HepG2 (cell line): ENCODE results near the gene SMIM9. TPM values are rescaled to one million over a fixed set of nuclear protein-coding genes. Genes with fewer than 3 reads are reported as not detected.
A peak's percentile ranks its signal among the peaks of the same experiment; 100 is the strongest.

ENCODE experiments used
- ARHGAP35 ChIP-seq: sonication (generic); formaldehyde crosslinking; IDR thresholded peaks from 2 replicates; pipeline ENCODE4 v1.9.0; 2022; ENCODE audit warnings: mild to moderate bottlenecking, inconsistent platforms, moderate library complexity, missing genetic modification reagents, borderline replicate concordance
- EZH2 ChIP-seq: conservative IDR thresholded peaks from 2 replicates; pipeline ENCODE4 v1.6.1; 2012; ENCODE audit warnings: mild to moderate bottlenecking, low read depth, low read length, moderate library complexity
- HNRNPUL1 ChIP-seq: fragments of 200-400 bp; formaldehyde crosslinking; IDR thresholded peaks from 2 replicates; pipeline ENCODE4 v1.6.1; 2017; ENCODE audit warnings: low read depth, mild to moderate bottlenecking, low read length, moderate library complexity
- MED1 ChIP-seq: sonication (generic); formaldehyde crosslinking; IDR thresholded peaks from 2 replicates; pipeline ENCODE4 v1.4.0; 2020; ENCODE audit warnings: missing genetic modification reagents
- MTF2 ChIP-seq: sonication (generic); formaldehyde crosslinking; IDR thresholded peaks from 2 replicates; pipeline ENCODE4 v1.5.0; 2020; ENCODE audit warnings: missing genetic modification reagents, borderline replicate concordance
- NFIC ChIP-seq: IDR thresholded peaks from 2 replicates; pipeline ENCODE4 v1.6.1; 2012; ENCODE audit warnings: mild to moderate bottlenecking, low read length, inconsistent platforms
- NR2F2 ChIP-seq: IDR thresholded peaks from 2 replicates; pipeline ENCODE4 v1.6.1; 2012; ENCODE audit warnings: low read depth, inconsistent platforms, borderline replicate concordance
- RARG ChIP-seq: sonication (generic); formaldehyde crosslinking; IDR thresholded peaks from 2 replicates; pipeline ENCODE4 v1.4.0; 2020; ENCODE audit warnings: low read depth, mild to moderate bottlenecking, missing genetic modification reagents
- SNRNP70 ChIP-seq: fragments of 200-400 bp; formaldehyde crosslinking; IDR thresholded peaks from 2 replicates; pipeline ENCODE4 v1.6.1; 2017; ENCODE audit warnings: mild to moderate bottlenecking, low read depth, low read length, moderate library complexity
- XBP1 ChIP-seq: sonication (generic); formaldehyde crosslinking; IDR thresholded peaks from 2 replicates; pipeline ENCODE4 v1.5.0; 2020; ENCODE audit warnings: missing genetic modification reagents
- ZBTB20 ChIP-seq: sonication (generic); formaldehyde crosslinking; IDR thresholded peaks from 2 replicates; pipeline ENCODE4 v1.8.1; 2023; ENCODE audit warnings: missing genetic modification reagents, low read depth, mild to moderate bottlenecking, borderline replicate concordance
- ZNF282 ChIP-seq: fragments of 450-650 bp; IDR thresholded peaks from 2 replicates; pipeline ENCODE4 v1.6.1; 2018; ENCODE audit not compliant: partially characterized antibody
- polyA plus RNA-seq, 8 experiments: library from polyadenylated mRNA; depleted of rRNA in 3 of 8; stranded (reverse) in 7 of 8; unstranded in 1 of 8; fragments of >200 nt; fragmentation: Illumina TruSeq in 4 of 8; extraction: Trizol in 4 of 8; gene quantifications; 2 replicates each; pipeline versions ENCODE4 v1.2.1 to v1.2.3, GENCODE V29; 2011 to 2016; ENCODE audit warnings: low read depth in 4 of 8, missing spikeins in 1 of 8, mixed read lengths in 1 of 8; ENCODE audit not compliant: insufficient read depth in 1 of 8
- total RNA-seq, 5 experiments: library from RNA; depleted of rRNA; stranded (reverse); fragments of >200 nt; fragmentation: Illumina TruSeq; extraction: Trizol; gene quantifications; 2 replicates each; pipeline ENCODE4 v1.2.3, GENCODE V29; 2016; ENCODE audit warnings: low read depth in 1 of 5
- TF ChIP-seq, protein P1 (sequence below): sonication (generic); formaldehyde crosslinking; IDR thresholded peaks from 2 replicates; pipeline ENCODE4 v1.5.0; 2020; ENCODE audit warnings: mild to moderate bottlenecking, missing genetic modification reagents, borderline replicate concordance
- TF ChIP-seq, protein P2 (sequence below): sonication (generic); formaldehyde crosslinking; IDR thresholded peaks from 2 replicates; pipeline ENCODE4 v1.5.1; 2020; ENCODE audit warnings: mild to moderate bottlenecking, missing genetic modification reagents
- TF ChIP-seq, protein P3 (sequence below): sonication (generic); formaldehyde crosslinking; IDR thresholded peaks from 2 replicates; pipeline ENCODE4 v1.5.1; 2020; ENCODE audit warnings: mild to moderate bottlenecking, missing genetic modification reagents, borderline replicate concordance

Gene SMIM9
- total and polyA plus RNA-seq, 2 of the 13 experiments (the other 11 are each of a cell fraction or from before 2014, with no cell fraction given) = not detected

GRCh38 chrX:154799556-154800348 is 34.7 kb downstream of the SMIM9 start (continued):
- TF ChIP-seq, protein P1, sequence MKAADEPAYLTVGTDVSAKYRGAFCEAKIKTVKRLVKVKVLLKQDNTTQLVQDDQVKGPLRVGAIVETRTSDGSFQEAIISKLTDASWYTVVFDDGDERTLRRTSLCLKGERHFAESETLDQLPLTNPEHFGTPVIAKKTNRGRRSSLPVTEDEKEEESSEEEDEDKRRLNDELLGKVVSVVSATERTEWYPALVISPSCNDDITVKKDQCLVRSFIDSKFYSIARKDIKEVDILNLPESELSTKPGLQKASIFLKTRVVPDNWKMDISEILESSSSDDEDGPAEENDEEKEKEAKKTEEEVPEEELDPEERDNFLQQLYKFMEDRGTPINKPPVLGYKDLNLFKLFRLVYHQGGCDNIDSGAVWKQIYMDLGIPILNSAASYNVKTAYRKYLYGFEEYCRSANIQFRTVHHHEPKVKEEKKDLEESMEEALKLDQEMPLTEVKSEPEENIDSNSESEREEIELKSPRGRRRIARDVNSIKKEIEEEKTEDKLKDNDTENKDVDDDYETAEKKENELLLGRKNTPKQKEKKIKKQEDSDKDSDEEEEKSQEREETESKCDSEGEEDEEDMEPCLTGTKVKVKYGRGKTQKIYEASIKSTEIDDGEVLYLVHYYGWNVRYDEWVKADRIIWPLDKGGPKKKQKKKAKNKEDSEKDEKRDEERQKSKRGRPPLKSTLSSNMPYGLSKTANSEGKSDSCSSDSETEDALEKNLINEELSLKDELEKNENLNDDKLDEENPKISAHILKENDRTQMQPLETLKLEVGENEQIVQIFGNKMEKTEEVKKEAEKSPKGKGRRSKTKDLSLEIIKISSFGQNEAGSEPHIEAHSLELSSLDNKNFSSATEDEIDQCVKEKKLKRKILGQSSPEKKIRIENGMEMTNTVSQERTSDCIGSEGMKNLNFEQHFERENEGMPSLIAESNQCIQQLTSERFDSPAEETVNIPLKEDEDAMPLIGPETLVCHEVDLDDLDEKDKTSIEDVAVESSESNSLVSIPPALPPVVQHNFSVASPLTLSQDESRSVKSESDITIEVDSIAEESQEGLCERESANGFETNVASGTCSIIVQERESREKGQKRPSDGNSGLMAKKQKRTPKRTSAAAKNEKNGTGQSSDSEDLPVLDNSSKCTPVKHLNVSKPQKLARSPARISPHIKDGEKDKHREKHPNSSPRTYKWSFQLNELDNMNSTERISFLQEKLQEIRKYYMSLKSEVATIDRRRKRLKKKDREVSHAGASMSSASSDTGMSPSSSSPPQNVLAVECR (CRISPR knock-in tag) = peak; percentile 47; the same call in 1 of the 2 replicates
- TF ChIP-seq RARG (CRISPR knock-in tag) (no peak), XBP1 (no peak), NR2F2 (peak; percentile 66; the same call in 1 of the 2 replicates), ARHGAP35 (no peak), ZNF282 (no peak), MTF2 (CRISPR knock-in tag) (no peak), ZBTB20 (CRISPR knock-in tag) (no peak), HNRNPUL1 (no peak), EZH2 (no peak), NFIC (peak; percentile 89), SNRNP70 (no peak), MED1 (CRISPR knock-in tag) (peak; percentile 12; the same call in 1 of the 2 replicates)
- TF ChIP-seq, protein P2, sequence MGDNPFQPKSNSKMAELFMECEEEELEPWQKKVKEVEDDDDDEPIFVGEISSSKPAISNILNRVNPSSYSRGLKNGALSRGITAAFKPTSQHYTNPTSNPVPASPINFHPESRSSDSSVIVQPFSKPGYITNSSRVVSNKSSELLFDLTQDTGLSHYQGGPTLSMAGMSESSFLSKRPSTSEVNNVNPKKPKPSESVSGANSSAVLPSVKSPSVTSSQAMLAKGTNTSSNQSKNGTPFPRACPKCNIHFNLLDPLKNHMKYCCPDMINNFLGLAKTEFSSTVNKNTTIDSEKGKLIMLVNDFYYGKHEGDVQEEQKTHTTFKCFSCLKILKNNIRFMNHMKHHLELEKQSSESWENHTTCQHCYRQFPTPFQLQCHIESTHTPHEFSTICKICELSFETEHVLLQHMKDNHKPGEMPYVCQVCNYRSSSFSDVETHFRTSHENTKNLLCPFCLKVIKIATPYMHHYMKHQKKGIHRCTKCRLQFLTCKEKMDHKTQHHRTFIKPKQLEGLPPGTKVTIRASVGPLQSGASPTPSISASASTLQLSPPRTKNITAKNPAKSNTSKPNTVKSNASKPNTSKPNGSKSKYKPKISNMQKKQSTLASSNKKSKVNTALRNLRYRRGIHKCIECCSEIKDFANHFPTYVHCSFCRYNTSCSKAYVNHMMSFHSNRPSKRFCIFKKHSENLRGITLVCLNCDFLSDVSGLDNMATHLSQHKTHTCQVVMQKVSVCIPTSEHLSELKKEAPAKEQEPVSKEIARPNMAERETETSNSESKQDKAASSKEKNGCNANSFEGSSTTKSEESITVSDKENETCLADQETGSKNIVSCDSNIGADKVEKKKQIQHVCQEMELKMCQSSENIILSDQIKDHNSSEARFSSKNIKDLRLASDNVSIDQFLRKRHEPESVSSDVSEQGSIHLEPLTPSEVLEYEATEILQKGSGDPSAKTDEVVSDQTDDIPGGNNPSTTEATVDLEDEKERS (CRISPR knock-in tag) = no peak
- TF ChIP-seq, protein P3, sequence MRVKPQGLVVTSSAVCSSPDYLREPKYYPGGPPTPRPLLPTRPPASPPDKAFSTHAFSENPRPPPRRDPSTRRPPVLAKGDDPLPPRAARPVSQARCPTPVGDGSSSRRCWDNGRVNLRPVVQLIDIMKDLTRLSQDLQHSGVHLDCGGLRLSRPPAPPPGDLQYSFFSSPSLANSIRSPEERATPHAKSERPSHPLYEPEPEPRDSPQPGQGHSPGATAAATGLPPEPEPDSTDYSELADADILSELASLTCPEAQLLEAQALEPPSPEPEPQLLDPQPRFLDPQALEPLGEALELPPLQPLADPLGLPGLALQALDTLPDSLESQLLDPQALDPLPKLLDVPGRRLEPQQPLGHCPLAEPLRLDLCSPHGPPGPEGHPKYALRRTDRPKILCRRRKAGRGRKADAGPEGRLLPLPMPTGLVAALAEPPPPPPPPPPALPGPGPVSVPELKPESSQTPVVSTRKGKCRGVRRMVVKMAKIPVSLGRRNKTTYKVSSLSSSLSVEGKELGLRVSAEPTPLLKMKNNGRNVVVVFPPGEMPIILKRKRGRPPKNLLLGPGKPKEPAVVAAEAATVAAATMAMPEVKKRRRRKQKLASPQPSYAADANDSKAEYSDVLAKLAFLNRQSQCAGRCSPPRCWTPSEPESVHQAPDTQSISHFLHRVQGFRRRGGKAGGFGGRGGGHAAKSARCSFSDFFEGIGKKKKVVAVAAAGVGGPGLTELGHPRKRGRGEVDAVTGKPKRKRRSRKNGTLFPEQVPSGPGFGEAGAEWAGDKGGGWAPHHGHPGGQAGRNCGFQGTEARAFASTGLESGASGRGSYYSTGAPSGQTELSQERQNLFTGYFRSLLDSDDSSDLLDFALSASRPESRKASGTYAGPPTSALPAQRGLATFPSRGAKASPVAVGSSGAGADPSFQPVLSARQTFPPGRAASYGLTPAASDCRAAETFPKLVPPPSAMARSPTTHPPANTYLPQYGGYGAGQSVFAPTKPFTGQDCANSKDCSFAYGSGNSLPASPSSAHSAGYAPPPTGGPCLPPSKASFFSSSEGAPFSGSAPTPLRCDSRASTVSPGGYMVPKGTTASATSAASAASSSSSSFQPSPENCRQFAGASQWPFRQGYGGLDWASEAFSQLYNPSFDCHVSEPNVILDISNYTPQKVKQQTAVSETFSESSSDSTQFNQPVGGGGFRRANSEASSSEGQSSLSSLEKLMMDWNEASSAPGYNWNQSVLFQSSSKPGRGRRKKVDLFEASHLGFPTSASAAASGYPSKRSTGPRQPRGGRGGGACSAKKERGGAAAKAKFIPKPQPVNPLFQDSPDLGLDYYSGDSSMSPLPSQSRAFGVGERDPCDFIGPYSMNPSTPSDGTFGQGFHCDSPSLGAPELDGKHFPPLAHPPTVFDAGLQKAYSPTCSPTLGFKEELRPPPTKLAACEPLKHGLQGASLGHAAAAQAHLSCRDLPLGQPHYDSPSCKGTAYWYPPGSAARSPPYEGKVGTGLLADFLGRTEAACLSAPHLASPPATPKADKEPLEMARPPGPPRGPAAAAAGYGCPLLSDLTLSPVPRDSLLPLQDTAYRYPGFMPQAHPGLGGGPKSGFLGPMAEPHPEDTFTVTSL = 0 out of 2 replicates have a peak, but pooled peaks have one; percentile 37
